OCI-LY1 (cell line): Measurements from ENCODE around the gene CDH4.

Source experiments
- H2AFZ ChIP-seq: fragments of 200-600 bp; sonication (generic), shearing (Covaris generic); 2 replicates; pipeline ENCODE4 v1.6.0; 2014; ENCODE audit warnings: antibody characterized with exemption, mild to moderate bottlenecking, low read length
- H3F3A ChIP-seq: fragments of 200-600 bp; sonication (generic), shearing (Covaris generic); 2 replicates; pipeline ENCODE4 v1.6.0; 2014; ENCODE audit warnings: mild to moderate bottlenecking, antibody characterized with exemption, low read length, moderate library complexity; ENCODE audit not compliant: insufficient read depth
- H3K27ac ChIP-seq: fragments of 200-600 bp; sonication (generic); 2 replicates; pipeline ENCODE4 v1.5.1; 2014; ENCODE audit warnings: low read length, mixed run types, mild to moderate bottlenecking, low read depth; ENCODE audit not compliant: poor library complexity, severe bottlenecking
- H3K27me3 ChIP-seq: fragments of 200-600 bp; sonication (generic); 2 replicates; pipeline ENCODE4 v1.6.0; 2014; ENCODE audit warnings: antibody characterized with exemption, mild to moderate bottlenecking, low read length, moderate library complexity; ENCODE audit not compliant: insufficient read depth
- H3K36me3 ChIP-seq: fragments of 200-600 bp; sonication (generic); 2 replicates; pipeline ENCODE4 v1.6.1; 2014; ENCODE audit warnings: mild to moderate bottlenecking, antibody characterized with exemption, low read length, moderate library complexity, mixed read lengths; ENCODE audit not compliant: insufficient read depth
- H3K4me1 ChIP-seq: fragments of 200-600 bp; sonication (generic); 2 replicates; pipeline ENCODE4 v1.5.1; 2014; ENCODE audit warnings: mild to moderate bottlenecking, low read length, moderate library complexity; ENCODE audit not compliant: insufficient read depth, severe bottlenecking
- H3K4me2 ChIP-seq: fragments of 200-600 bp; sonication (generic), shearing (Covaris generic); 2 replicates; pipeline ENCODE4 v1.6.1; 2014; ENCODE audit warnings: low read length
- H3K4me3 ChIP-seq: fragments of 200-600 bp; sonication (generic); 2 replicates; pipeline ENCODE4 v1.5.1; 2014; ENCODE audit warnings: low read length, low read depth, mild to moderate bottlenecking, mixed read lengths; ENCODE audit not compliant: poor library complexity, severe bottlenecking
- H3K79me2 ChIP-seq: fragments of 200-600 bp; shearing (Covaris generic); 2 replicates; pipeline ENCODE4 v1.6.1; 2016; ENCODE audit warnings: mixed run types, low read length, mixed read lengths; ENCODE audit not compliant: insufficient read depth
- H3K9ac ChIP-seq: fragments of 200-600 bp; sonication (generic), shearing (Covaris generic); 2 replicates; pipeline ENCODE4 v1.6.1; 2014; ENCODE audit warnings: mild to moderate bottlenecking, low read length, mixed read lengths
- H3K9me2 ChIP-seq: fragments of 200-600 bp; sonication (generic), shearing (Covaris generic); 2 replicates; pipeline ENCODE4 v1.6.1; 2014; ENCODE audit warnings: low read depth, mild to moderate bottlenecking, low read length, mixed read lengths
- H3K9me3 ChIP-seq: fragments of 200-600 bp; shearing (Covaris generic); 2 replicates; pipeline ENCODE4 v1.6.1; 2014; ENCODE audit warnings: low read length, mixed read lengths
- H4K20me1 ChIP-seq: fragments of 200-600 bp; sonication (generic), shearing (Covaris generic); 2 replicates; pipeline ENCODE4 v1.6.0; 2016; ENCODE audit warnings: mild to moderate bottlenecking, low read length; ENCODE audit not compliant: insufficient read depth
- EZH2 ChIP-seq: fragments of 200-600 bp; sonication (generic), shearing (Covaris generic); IDR thresholded peaks from 2 replicates; pipeline ENCODE4 v1.8.0; 2017; ENCODE audit warnings: borderline replicate concordance, mixed run types, mild to moderate bottlenecking, antibody characterized with exemption, low read length, moderate library complexity, mixed read lengths
- TF ChIP-seq, protein P1 (sequence below): fragments of 200-600 bp; sonication (generic), shearing (Covaris generic); IDR thresholded peaks from 2 replicates; pipeline ENCODE4 v1.5.1; 2017; ENCODE audit warnings: mild to moderate bottlenecking, antibody characterized with exemption, low read length, moderate library complexity, mixed read lengths

Gene CDH4

DNA sequence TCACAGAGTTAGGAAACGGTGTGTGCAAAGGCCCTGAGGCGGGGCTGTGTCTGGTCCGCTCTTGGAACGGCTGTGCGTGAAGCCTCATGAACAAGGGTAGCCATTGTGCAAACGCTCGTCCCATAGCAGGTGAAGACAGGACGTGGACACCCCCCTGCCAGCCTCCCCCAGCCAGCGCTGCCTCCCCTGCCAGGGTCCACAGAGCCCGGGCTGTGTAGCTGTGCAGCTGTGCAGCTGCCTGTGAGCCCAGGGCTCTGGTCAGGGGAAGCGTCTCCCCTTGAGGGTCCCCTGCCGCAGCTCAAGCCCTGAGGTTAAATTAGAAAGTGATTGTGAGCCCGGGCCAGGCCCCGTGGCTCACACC is 674.2 kb downstream of the CDH4 start:
- Histone ChIP-seq H3K9me3 (no peaks in the 10 kb centered on the region), H3K9ac (no peak overlapping the region), H3K4me1 (no peaks in the 10 kb centered on the region), H2AFZ (no peak overlapping the region), H3K27me3 (peaks cover 13% of the 10 kb centered on the region; the same call in 1 of the 2 replicates), H3K4me3 (no peak overlapping the region), H4K20me1 (no peaks in the 10 kb centered on the region), H3K79me2 (no peaks in the 10 kb centered on the region), H3K9me2 (no peaks in the 10 kb centered on the region), H3K27ac (no peak overlapping the region), H3K4me2 (no peak overlapping the region), H3K36me3 (no peaks in the 10 kb centered on the region), H3F3A (no peaks in the 10 kb centered on the region)
- TF ChIP-seq EZH2 = no peak
- TF ChIP-seq, protein P1, sequence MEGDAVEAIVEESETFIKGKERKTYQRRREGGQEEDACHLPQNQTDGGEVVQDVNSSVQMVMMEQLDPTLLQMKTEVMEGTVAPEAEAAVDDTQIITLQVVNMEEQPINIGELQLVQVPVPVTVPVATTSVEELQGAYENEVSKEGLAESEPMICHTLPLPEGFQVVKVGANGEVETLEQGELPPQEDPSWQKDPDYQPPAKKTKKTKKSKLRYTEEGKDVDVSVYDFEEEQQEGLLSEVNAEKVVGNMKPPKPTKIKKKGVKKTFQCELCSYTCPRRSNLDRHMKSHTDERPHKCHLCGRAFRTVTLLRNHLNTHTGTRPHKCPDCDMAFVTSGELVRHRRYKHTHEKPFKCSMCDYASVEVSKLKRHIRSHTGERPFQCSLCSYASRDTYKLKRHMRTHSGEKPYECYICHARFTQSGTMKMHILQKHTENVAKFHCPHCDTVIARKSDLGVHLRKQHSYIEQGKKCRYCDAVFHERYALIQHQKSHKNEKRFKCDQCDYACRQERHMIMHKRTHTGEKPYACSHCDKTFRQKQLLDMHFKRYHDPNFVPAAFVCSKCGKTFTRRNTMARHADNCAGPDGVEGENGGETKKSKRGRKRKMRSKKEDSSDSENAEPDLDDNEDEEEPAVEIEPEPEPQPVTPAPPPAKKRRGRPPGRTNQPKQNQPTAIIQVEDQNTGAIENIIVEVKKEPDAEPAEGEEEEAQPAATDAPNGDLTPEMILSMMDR = no peak

DNA sequence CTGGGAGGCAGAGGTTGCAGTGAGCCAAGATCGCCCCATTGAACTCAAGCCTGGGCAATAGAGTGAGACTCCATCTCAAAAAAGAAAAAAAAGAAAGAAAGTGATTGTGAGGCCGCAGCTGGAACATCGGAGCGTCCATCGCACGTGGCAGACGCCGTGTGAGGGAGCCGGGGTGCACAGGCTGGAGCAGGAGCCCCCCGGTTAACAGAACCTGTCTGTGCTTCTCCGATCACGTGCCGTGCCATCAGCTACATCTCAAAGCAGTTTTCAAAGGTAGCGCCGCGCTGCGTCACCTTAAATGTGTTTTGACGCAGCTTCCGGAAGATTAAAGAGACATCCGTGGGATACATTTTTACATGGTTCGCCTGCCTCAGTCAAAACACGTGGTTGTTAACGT is 674.7 kb downstream of the CDH4 start:
- Histone ChIP-seq H3F3A (no peaks in the 10 kb centered on the region), H3K27me3 (peaks cover 13% of the 10 kb centered on the region; the same call in 1 of the 2 replicates), H2AFZ (no peak overlapping the region), H3K9me2 (no peaks in the 10 kb centered on the region), H4K20me1 (no peaks in the 10 kb centered on the region), H3K4me2 (no peak overlapping the region), H3K9me3 (no peaks in the 10 kb centered on the region), H3K4me3 (no peak overlapping the region), H3K4me1 (no peaks in the 10 kb centered on the region), H3K36me3 (no peaks in the 10 kb centered on the region), H3K27ac (no peak overlapping the region), H3K79me2 (no peaks in the 10 kb centered on the region), H3K9ac (no peak overlapping the region)
- TF ChIP-seq, protein P1 = no peak
- TF ChIP-seq EZH2 = no peak

DNA sequence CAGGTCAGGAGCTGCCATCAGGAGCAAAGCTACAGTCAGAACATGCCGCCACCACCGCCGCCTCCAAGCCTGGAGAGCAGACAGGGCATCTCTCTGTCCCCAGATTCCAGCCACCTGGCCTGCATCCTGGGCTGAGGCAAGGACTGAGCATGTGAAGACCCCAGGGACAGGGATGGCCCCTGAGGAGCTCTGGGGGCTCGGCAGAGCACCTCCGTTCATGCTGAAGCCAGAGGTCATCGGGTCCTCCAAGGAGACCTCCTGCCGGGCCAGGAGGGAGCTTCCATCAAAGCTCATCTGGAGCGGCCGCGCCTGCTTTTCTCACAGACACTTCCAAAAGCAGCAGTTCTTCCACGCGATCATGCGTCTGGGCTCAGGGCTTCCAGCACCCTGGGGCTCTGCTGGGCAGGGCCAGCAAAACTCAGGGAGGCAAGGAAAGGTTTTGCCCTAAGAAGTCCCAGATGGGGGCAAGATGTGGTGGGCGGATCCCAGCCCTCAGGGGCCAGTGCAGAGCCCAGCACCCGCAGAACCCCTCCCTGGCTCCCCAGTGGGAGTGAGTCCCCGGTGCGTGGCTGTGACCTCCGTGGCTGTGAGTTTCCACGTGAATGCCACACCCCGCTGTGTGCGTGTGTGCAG is 675.2 kb downstream of the CDH4 start:
- no peaks in the 10 kb centered on the region for H3K4me1 ChIP-seq
- no peaks in the 10 kb centered on the region for H3F3A ChIP-seq
- no peaks in the 10 kb centered on the region for H4K20me1 ChIP-seq
- H3K9me3 ChIP-seq = no peaks in the 10 kb centered on the region
- no peak overlapping the region for H3K4me2 ChIP-seq
- TF ChIP-seq, protein P1 = no peak
- no peak for TF ChIP-seq EZH2
- H3K4me3 ChIP-seq = no peak overlapping the region
- H3K36me3 ChIP-seq = no peaks in the 10 kb centered on the region
- H3K27ac ChIP-seq = no peak overlapping the region
- peaks cover 15% of the 10 kb centered on the region; the same call in 1 of the 2 replicates for H3K27me3 ChIP-seq
- no peak overlapping the region for H2AFZ ChIP-seq
- no peaks in the 10 kb centered on the region for H3K79me2 ChIP-seq
- no peak overlapping the region for H3K9ac ChIP-seq
- H3K9me2 ChIP-seq = no peaks in the 10 kb centered on the region
